ENCODE results near the gene COL4A3.

DNA sequence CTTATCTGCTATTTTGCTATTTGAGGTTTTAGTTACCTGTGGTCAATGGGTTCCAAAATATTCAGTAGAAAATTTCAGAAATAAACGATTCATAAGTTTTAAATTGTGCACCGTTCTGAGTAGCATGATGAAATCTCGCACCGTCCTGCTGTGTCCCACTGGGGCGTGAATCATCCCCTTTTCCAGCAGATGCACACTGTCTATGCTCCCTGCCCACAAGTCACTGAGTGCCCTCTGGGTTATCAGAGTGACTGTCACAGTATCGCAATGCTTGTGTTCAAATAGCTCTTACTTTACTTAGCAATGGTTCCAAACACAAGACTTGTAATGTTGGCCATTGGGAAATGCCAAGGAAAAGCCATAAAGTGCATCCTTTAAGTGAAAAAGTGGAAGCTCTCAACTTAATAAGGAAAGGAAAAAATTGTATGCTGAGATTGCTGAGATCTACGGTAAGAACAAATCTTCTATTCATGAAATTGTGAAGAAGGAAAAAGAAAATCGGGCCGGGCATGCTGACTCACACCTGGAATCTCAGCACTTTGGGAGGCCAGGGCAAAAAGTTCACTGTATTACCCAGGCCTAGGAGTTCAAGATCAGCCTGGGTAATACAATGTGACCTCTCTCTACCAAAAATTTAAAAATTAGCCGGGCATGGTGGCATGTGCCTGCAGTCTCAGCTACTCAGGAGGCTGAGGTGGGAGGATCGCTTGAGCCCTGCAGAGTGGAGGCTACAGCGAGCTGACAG, 13.3 kb downstream of the COL4A3 start:
- no peak for TF ChIP-seq POLR2A (IDR thresholded peaks at IDR 0.05; ENCODE audit: low read depth, low read length)
- no peak for TF ChIP-seq POLR2AphosphoS5 (IDR thresholded peaks at IDR 0.05; ENCODE audit: insufficient read depth, low read depth, low read length)
- TF ChIP-seq EZH2 (IDR thresholded peaks at IDR 0.05; ENCODE audit: borderline replicate concordance, low read depth, low read length, severe bottlenecking), result no peak
- TF ChIP-seq MYC (IDR thresholded peaks at IDR 0.05; ENCODE audit: low read depth, low read length), result no peak
- TF ChIP-seq CTCF (IDR thresholded peaks at IDR 0.05; ENCODE audit: extremely low read depth in 1 of 2, insufficient read depth in 1 of 2, low read depth in 1 of 2, low read length in 2 of 2), result no peak
- no peak for TF ChIP-seq JUN (IDR thresholded peaks at IDR 0.05; ENCODE audit: borderline replicate concordance, insufficient read depth, insufficient read length, low read depth)
